ENCODE data around the gene RGMA. TPM values are rescaled to one million over a fixed set of nuclear protein-coding genes. Genes with fewer than 3 reads are reported as not detected.

RGMA gene
- total RNA-seq, 1 donor from 2014 or later: 5.7 TPM

DNA sequence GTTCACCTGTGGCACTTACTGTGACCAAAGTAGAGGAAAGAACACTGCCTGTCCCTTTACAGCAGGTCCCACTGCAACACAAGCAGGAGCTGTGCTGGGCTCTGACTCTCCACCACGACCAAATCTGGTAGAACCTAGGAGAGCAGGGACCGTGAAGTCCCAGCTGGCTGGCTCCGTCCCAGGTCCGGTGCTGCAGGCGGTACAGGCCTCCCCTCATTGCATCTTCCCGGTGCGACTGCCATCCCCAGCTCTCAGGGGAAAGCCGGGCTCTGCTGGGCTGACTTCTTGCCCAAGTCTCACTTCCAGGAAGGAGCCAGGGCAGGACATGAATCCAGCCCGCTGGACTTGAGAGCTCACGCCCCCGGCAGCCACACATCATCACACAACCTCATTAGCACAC lies 33.8 kb downstream of the RGMA start:
- H3K9me3 Mint-ChIP-seq (ENCODE audit: unreplicated experiment): no peaks in the 10 kb centered on the region
- H3K27ac Mint-ChIP-seq (ENCODE audit: unreplicated experiment): no peak overlapping the region
- TF ChIP-seq, protein P1, sequence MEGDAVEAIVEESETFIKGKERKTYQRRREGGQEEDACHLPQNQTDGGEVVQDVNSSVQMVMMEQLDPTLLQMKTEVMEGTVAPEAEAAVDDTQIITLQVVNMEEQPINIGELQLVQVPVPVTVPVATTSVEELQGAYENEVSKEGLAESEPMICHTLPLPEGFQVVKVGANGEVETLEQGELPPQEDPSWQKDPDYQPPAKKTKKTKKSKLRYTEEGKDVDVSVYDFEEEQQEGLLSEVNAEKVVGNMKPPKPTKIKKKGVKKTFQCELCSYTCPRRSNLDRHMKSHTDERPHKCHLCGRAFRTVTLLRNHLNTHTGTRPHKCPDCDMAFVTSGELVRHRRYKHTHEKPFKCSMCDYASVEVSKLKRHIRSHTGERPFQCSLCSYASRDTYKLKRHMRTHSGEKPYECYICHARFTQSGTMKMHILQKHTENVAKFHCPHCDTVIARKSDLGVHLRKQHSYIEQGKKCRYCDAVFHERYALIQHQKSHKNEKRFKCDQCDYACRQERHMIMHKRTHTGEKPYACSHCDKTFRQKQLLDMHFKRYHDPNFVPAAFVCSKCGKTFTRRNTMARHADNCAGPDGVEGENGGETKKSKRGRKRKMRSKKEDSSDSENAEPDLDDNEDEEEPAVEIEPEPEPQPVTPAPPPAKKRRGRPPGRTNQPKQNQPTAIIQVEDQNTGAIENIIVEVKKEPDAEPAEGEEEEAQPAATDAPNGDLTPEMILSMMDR (IDR thresholded peaks at IDR 0.05; ENCODE audit: unreplicated experiment): no peak
- DNase-seq (ENCODE audit: low spot score): no peak
- H3K36me3 Mint-ChIP-seq (ENCODE audit: low read depth, unreplicated experiment): no peaks in the 10 kb centered on the region
- H3K4me1 Mint-ChIP-seq (ENCODE audit: unreplicated experiment): peaks cover 6% of the 10 kb centered on the region
- H3K4me3 Mint-ChIP-seq (ENCODE audit: unreplicated experiment): no peak overlapping the region
- peaks cover 4% of the 10 kb centered on the region for H3K27me3 Mint-ChIP-seq (ENCODE audit: unreplicated experiment)

DNA sequence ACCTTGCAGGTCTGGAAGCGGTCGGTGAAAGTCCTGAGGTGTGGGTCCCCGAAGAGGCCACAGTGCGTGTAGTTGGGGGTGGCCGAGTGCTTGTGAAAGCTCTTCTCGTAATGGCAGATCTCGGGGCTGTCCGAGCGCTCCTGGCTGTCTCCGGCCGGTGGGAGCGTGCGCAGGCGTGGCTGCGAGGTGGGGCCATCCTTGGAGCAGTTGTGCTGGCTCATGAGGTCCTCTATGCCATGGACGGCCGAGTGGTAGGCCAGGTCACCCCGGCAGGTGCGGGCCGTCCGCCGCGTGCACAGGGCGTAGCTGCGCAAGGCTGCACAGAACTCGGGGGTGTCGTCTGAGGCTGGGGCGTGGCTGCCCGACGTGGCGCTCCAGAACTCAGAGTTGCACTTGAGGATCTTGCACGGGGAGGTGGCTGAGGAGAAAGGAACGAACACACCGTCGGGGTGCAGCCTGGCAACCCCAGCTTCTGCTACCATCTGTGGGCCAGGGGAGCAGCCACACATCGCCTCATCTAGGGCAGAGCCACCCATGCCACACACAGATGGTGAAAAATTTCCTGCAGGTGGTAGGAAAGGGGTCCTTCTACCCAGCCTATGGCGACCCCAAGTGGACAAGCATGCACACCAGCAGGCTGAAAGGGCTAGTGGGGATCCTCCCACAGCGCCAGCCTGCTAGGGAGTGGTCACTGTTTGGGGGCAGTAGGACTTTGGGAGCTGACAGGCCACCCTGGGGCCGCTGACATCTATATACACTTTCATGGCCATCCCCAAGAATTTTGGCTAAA lies 36.7 kb downstream of the RGMA start:
- H3K36me3 Mint-ChIP-seq (ENCODE audit: low read depth, unreplicated experiment): no peaks in the 10 kb centered on the region

DNA sequence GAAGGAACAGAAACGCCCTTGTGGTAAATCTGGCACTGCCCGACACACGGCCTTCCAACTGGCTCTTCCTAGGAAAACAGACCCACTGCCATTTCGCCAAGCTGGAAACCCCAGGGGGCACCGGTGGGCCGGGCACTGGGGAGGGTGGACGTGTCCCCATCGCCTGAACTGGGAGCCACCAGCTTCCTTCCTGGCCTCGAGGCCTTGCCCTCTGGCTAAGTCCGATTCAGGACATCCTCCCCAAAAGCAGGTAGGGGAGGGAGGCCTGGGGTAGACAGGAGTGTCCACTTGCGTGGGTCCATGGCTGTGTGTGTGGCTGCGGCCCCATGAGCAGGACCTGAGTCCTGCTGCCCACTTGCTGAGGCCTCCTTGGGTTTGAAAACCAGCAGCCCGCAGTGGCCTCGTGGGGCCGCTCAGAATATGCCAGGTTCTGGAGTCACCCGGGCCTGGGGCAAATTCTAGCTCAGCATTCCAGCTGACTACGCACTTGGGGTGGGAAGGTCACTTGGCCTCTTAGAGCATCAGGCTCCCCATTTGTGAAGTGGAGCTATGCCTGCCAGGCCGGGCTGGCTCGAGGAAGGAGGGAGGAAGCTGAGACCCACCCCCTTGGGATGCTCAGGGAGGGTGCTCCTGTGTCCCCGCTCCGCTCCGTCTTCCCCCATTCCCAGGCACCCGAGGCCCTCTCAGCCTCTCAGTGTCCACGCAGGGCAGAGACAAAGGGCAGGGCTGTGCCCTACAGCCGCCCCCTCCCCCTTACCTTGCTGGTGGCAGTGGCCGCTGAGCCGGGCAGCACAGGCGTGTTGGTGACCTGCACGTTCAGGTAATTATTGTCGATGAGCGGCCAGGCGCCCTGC lies 37.5 kb downstream of the RGMA start:
- TF ChIP-seq, protein P1 (IDR thresholded peaks at IDR 0.05; ENCODE audit: unreplicated experiment): no peak
- no peaks in the 10 kb centered on the region for H3K9me3 Mint-ChIP-seq (ENCODE audit: unreplicated experiment)
- H3K4me3 Mint-ChIP-seq (ENCODE audit: unreplicated experiment): no peak overlapping the region
- peaks cover 1% of the 10 kb centered on the region for H3K36me3 Mint-ChIP-seq (ENCODE audit: low read depth, unreplicated experiment)
- peaks cover 1% of the 10 kb centered on the region for H3K4me1 Mint-ChIP-seq (ENCODE audit: unreplicated experiment)
- no peak for DNase-seq (ENCODE audit: low spot score)
- H3K27ac Mint-ChIP-seq (ENCODE audit: unreplicated experiment): no peak overlapping the region
- H3K27me3 Mint-ChIP-seq (ENCODE audit: unreplicated experiment): peaks cover 8% of the 10 kb centered on the region

More for the DNA sequence above, 36.7 kb downstream of the RGMA start:
- DNase-seq (ENCODE audit: low spot score): no peak
- Mint-ChIP-seq H3K27ac (ENCODE audit: unreplicated experiment) (no peak overlapping the region), H3K4me1 (ENCODE audit: unreplicated experiment) (no peaks in the 10 kb centered on the region), H3K27me3 (ENCODE audit: unreplicated experiment) (peaks cover 8% of the 10 kb centered on the region), H3K9me3 (ENCODE audit: unreplicated experiment) (no peaks in the 10 kb centered on the region), H3K4me3 (ENCODE audit: unreplicated experiment) (no peak overlapping the region)
- TF ChIP-seq, protein P1 (IDR thresholded peaks at IDR 0.05; ENCODE audit: unreplicated experiment): no peak

DNA sequence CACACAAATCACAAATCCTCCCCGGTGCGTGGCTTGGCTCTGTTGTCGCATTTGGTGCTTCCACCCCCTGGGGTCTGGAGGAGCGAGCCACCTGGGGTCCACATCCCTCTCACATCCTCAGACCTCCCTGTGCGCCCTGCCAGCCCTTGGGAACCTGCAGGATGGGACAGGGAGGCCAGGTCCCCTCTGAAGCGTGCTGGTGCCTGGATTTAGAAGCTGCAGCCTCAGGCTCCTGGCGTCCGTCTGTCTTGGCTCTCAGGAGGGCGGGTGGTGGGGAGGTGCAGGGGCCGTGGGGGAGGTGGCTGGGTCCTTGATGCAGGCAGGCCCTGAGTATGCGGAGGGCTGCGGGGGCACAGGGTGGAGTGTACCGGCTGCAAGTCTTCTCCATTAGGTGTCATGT lies 38.4 kb downstream of the RGMA start:
- Mint-ChIP-seq H3K4me1 (ENCODE audit: unreplicated experiment) (peaks cover 2% of the 10 kb centered on the region), H3K9me3 (ENCODE audit: unreplicated experiment) (no peaks in the 10 kb centered on the region), H3K27me3 (ENCODE audit: unreplicated experiment) (peaks cover 8% of the 10 kb centered on the region), H3K4me3 (ENCODE audit: unreplicated experiment) (no peak overlapping the region), H3K36me3 (ENCODE audit: low read depth, unreplicated experiment) (peaks cover 10% of the 10 kb centered on the region), H3K27ac (ENCODE audit: unreplicated experiment) (no peak overlapping the region)
- TF ChIP-seq, protein P1 (IDR thresholded peaks at IDR 0.05; ENCODE audit: unreplicated experiment): no peak
- DNase-seq (ENCODE audit: low spot score): no peak
